Measurements from ENCODE around the gene PEX11G. TPM values are rescaled to one million over a fixed set of nuclear protein-coding genes. Genes with fewer than 3 reads are reported as not detected.

PEX11G gene
- polyA plus RNA-seq, 1 experiment = 3.8 TPM

DNA sequence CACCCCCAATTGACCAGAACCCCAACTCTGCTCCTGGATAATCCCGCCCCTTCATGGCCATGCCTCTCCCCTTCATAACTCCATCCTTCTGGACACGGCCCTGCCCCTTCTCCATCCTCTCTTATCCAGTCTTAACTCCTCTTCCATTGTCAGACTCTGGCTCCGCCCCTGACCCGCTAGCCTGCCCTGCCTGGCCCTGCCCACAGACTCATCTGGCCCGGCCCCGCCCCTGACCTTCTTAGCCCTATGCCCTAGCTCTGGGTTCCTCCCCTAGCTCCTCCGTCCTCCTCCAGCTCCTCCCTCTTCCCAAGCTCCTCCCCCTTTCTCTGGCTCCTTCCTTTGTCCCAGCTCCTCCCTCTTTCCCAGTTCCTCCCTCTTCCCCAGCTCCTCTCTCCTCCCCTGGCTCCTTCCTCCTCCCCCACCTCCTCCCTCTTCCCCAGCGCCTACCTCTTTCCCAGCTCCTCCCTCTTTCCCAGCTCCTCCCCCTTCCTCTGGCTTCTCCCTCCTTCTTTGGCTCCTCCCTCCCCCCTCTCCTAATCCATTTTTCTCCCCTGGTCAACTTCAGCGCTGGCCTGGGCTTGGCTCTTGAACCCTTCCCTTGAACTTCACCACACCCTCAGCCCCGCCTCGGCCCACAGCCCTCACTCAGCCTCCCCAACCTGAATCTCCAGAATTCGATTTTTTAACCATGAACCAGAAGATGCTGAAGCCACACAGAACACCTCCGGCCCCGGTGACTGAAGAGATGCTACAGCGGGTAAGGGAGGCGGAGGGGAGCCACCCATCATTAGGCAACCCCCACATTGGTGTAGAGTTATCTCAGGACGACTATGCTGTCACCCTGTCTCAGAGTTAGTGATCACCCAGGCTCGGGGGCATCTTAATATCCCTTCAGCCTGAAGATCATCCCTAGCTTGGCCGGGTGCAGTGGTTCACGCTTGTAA, 17.8 kb upstream of the PEX11G start:
- POLR2A ChIA-PET = no interaction called here
- DNase-seq (ENCODE audit: low read depth) = no peak
- TF ChIP-seq, protein P1, sequence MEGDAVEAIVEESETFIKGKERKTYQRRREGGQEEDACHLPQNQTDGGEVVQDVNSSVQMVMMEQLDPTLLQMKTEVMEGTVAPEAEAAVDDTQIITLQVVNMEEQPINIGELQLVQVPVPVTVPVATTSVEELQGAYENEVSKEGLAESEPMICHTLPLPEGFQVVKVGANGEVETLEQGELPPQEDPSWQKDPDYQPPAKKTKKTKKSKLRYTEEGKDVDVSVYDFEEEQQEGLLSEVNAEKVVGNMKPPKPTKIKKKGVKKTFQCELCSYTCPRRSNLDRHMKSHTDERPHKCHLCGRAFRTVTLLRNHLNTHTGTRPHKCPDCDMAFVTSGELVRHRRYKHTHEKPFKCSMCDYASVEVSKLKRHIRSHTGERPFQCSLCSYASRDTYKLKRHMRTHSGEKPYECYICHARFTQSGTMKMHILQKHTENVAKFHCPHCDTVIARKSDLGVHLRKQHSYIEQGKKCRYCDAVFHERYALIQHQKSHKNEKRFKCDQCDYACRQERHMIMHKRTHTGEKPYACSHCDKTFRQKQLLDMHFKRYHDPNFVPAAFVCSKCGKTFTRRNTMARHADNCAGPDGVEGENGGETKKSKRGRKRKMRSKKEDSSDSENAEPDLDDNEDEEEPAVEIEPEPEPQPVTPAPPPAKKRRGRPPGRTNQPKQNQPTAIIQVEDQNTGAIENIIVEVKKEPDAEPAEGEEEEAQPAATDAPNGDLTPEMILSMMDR (IDR thresholded peaks at IDR 0.05; ENCODE audit: insufficient read depth, low read depth, low read length) = no peak
- H3K4me3 ChIP-seq (ENCODE audit: low read depth, low read length) = no peak overlapping the region
- CTCF ChIA-PET = interaction anchor here (2.5 kb wide), 1 partner anchor 9 kb away, joined by 14 read pairs; a partner anchor contains a TSS
- H3K36me3 ChIP-seq (ENCODE audit: control insufficient read depth, insufficient read depth, low read length) = no peaks in the 10 kb centered on the region
- peaks cover 2% of the 10 kb centered on the region for H3K27me3 ChIP-seq (ENCODE audit: control insufficient read depth, insufficient read depth, low read length)

DNA sequence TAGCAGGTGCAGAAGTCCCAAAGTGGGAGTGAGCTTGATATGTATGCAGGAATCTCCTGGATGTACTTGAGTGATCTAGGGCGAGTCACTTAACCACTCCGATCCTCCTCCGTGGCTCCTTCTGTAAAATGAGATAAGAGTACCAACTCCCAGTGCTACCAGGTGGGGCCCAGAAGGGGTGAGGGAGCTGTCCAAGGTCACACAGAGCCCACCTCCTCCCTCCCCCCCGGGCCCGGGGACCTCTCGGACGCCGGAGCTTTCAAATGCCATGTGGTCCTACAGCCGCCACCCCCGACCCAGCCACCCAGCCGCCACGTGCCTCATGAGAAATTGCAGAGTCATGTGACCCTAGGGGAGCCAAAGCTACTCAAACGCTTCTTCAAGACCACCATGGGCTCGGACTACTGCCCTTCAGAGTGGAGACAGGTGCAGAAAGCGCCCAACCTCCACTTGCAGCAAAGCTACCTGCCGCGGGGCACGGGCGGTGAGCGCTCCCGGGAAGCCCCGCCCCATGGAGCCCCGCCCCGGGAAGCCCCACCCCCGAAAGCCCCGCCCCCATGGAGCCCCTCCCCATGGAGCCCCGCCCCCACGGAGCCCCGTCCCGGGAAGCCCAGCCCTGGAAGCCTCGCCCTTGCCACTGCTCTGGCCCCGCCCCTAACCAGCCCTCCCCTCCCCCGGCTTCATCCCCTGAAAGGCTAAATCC, 17.0 kb upstream of the PEX11G start:
- no peak for DNase-seq (ENCODE audit: low read depth)
- Histone ChIP-seq H3K27me3 (ENCODE audit: control insufficient read depth, insufficient read depth, low read length) (peaks cover 2% of the 10 kb centered on the region), H3K36me3 (ENCODE audit: control insufficient read depth, insufficient read depth, low read length) (no peaks in the 10 kb centered on the region), H3K4me3 (ENCODE audit: low read depth, low read length) (no peak overlapping the region)
- CTCF ChIA-PET = interaction anchor here (2.5 kb wide), 1 partner anchor 8 kb away, joined by 14 read pairs; a partner anchor contains a TSS
- TF ChIP-seq, protein P1 (IDR thresholded peaks at IDR 0.05; ENCODE audit: insufficient read depth, low read depth, low read length) = no peak
- POLR2A ChIA-PET = no interaction called here

DNA sequence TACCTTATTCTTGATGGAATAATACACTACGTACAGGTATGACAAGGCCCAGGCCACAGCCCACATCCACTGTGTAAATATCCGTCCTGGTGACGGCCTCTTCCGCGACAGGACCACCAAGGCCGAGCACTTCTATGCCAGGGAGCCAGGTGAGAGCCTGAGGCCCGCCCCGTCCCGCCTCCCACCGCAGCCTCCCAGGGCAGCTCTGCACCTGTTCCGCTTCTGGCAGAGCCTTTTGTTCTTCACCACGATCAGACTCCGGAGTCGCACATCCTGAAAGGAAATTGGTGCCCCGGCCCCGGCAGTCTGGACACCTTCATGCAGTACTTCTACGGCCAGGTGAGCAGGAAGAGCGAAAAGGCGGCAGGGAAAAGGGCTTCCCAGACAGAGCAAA, 16.4 kb upstream of the PEX11G start:
- H3K4me3 ChIP-seq (ENCODE audit: low read depth, low read length) = no peak overlapping the region
- peaks cover 4% of the 10 kb centered on the region for H3K27me3 ChIP-seq (ENCODE audit: control insufficient read depth, insufficient read depth, low read length)
- TF ChIP-seq, protein P1 (IDR thresholded peaks at IDR 0.05; ENCODE audit: insufficient read depth, low read depth, low read length) = no peak
- CTCF ChIA-PET = no interaction called here
- POLR2A ChIA-PET = no interaction called here
- H3K36me3 ChIP-seq (ENCODE audit: control insufficient read depth, insufficient read depth, low read length) = no peaks in the 10 kb centered on the region
- no peak for DNase-seq (ENCODE audit: low read depth)

DNA sequence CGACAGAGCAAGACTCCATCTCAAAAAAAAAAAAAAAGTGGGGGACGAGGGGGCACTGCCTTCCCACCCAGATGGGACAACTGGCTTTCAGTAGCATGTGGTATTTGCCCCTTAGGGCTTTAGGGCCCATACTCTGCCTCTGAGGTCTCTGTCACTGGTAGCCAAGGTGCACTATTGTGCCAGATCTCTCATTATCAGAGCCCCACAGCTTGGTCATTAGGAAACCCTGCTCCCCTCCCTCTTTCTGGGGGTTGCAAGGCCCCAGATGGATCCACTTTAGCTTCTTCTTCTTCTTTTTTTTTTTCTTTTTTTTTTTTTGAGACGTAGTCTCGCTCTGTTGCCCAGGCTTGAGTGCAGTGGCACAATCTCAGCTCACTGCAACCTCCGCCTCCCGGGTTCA, 15.8 kb upstream of the PEX11G start:
- TF ChIP-seq, protein P1 (IDR thresholded peaks at IDR 0.05; ENCODE audit: insufficient read depth, low read depth, low read length) = no peak
- POLR2A ChIA-PET = no interaction called here
- Histone ChIP-seq H3K27me3 (ENCODE audit: control insufficient read depth, insufficient read depth, low read length) (peaks cover 4% of the 10 kb centered on the region), H3K36me3 (ENCODE audit: control insufficient read depth, insufficient read depth, low read length) (no peaks in the 10 kb centered on the region), H3K4me3 (ENCODE audit: low read depth, low read length) (no peak overlapping the region)
- DNase-seq (ENCODE audit: low read depth) = no peak
- CTCF ChIA-PET = no interaction called here

DNA sequence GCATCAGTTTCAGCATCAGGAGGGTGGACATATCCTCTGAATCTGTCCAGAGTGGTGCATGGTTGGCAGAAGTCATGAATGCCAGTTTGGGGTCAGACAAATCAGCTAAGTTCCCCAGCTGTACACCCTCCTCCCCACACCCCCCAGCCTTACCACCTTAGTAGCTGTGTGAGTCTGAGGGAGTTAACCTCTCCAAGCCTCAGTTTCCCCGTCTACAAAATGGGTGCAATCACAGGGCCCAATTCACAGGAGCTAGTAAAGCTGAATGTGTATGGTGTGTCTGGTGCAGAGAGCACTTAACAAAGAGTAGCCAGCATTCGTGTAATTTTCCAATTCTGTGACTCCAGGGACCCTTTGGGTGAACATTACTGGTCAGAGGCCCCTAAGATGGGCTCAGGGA, 13.7 kb upstream of the PEX11G start:
- DNase-seq (ENCODE audit: low read depth) = no peak
- peaks cover 4% of the 10 kb centered on the region for H3K27me3 ChIP-seq (ENCODE audit: control insufficient read depth, insufficient read depth, low read length)
- TF ChIP-seq, protein P1 (IDR thresholded peaks at IDR 0.05; ENCODE audit: insufficient read depth, low read depth, low read length) = no peak
- ChIA-PET CTCF (no interaction called here), POLR2A (no interaction called here)
- no peaks in the 10 kb centered on the region for H3K36me3 ChIP-seq (ENCODE audit: control insufficient read depth, insufficient read depth, low read length)
- no peak overlapping the region for H3K4me3 ChIP-seq (ENCODE audit: low read depth, low read length)
